Measurements from ENCODE around the gene TDRD12.
"Not testable (repeated sequence)": the region's sequence is repeated elsewhere in the genome, so short reads cannot be mapped to it uniquely, and the experiment has no call there.

TDRD12 gene

DNA sequence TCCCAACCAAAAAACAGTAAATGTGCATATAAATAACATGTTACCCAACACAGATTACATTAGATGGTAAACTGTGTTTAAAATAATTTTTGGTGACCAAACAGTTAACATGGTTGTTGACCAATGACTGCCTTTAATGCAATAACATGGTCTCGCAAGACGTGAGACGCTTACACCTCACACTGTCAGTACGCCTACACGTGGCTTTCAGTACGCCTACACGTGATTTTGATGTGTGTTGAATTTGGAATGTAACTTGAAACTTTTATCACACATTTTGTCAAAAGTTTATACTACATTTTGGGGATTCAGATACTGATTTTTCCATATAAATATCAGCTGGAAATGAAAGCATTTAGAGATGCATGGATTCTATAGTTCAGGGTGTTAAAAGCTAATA is 118.0 kb downstream of the TDRD12 start:
- DNase-seq, result no peak

- no peak for DNase-seq
Observed at GRCh38 chr19:32842061-32842460, 122.5 kb downstream of the TDRD12 start.

DNA sequence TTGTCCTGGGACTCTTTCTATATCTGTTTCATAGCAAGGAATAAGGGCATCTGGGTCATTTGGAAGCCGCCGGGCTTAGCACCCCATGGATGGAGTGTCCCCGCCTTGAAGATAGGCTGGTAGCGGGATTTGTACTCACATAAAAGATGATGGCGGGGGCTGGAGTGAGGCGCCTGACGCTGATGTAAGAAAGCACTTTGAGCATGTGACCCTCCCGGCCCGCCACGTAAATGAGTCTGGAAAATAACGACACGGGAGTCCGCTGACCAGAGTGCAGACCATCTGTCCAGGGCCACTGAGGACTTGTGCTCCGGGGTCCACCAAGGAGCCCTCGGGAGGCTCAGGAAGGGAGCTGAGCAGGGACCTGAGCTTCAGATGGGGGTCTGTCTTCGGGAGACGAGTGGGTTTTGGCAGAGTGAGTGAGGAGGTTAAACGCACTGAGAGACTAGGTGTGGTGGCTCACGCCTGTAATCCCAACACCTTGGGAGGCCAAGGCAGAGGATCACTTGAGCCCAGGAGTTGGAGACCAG is 124.2 kb downstream of the TDRD12 start:
- no peak for DNase-seq

DNA sequence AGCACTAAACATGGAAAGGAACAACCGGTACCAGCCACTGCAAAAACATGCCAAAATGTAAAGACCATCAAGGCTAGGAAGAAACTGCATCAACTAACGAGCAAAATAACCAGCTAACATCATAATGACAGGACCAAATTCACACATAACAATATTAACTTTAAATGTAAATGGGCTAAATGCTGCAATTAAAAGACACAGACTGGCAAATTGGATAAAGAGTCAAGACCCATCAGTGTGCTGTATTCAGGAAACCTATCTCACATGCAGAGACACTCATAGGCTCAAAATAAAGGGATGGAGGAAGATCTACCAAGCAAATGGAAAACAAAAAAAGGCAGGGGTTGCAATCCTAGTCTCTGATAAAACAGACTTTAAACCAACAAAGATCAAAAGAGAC is 128.5 kb downstream of the TDRD12 start:
- DNase-seq, result not testable (repeated sequence)

GRCh38 chr19:32852216-32852615 is 132.6 kb downstream of the TDRD12 start:
- DNase-seq, result no peak

GRCh38 chr19:32856818-32857217 is 137.3 kb downstream of the TDRD12 start:
- DNase-seq, result not testable (repeated sequence)

- no peak for DNase-seq
Observed at GRCh38 chr19:32857584-32857983, 138.0 kb downstream of the TDRD12 start.

- DNase-seq, result no peak
Observed at GRCh38 chr19:32858155-32858554, 138.6 kb downstream of the TDRD12 start.

DNA sequence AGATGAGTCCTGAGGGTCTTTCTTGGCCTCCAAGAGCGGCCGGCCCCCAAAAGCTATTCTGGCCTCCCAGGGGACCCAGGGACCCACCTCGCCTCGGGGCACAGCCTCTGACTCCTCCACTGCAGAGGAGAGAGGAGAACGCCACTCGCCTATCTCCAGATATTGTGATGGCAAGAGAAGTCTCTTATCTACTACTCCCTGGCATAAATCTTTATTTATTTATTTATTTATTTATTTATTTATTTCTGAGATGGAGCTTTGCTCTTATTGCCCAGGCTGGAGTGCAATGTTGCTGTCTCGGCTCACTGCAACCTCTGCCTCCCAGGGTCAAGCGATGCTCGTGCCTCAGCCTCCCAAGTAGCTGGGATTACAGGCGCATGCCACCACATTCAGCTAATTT is 139.0 kb downstream of the TDRD12 start:
- no peak for DNase-seq

- DNase-seq, result no peak
Observed at GRCh38 chr19:32859591-32859990, 140.0 kb downstream of the TDRD12 start.

DNA sequence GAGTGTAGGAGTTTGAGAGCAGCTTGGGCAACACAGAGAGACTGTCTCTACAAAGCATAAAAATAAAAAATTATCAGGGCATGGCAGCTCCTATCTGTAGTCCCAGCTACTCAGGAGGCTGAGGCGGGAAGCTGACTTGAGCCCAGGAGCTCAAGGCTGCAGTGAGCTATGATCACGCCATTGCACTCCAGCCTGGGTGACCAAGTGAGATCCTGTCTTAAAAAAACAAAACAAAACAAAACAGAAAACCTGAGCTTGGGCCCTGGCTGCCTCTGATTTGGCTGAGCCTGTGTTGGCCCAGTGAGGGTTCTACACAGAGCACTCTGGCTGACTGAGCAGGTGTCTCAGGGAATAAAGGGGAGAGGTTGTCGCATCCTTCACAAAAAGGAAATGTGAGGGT is 142.0 kb downstream of the TDRD12 start:
- DNase-seq, result no peak

DNA sequence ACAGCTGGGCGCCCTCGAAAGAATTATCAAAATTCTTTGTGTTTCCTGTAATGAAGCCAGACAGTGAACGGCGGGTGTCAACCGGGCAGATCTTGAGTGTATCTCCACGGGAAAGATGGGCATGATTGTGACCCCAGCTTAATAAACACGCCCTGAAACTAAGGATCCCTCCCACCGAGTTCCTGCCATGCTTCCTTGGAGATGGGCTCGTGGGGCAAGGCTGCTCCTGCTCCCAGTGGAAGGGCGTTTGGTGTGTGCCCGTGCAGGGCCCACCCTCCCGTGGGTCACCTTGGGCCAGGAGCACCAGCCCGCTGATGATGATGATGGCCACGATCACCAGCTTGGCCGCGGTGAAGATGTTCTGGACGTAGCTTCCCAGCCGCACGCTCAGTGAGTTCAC is 142.6 kb downstream of the TDRD12 start:
- DNase-seq, result no peak

GRCh38 chr19:32862741-32863140 is 143.2 kb downstream of the TDRD12 start:
- DNase-seq, result no peak

DNA sequence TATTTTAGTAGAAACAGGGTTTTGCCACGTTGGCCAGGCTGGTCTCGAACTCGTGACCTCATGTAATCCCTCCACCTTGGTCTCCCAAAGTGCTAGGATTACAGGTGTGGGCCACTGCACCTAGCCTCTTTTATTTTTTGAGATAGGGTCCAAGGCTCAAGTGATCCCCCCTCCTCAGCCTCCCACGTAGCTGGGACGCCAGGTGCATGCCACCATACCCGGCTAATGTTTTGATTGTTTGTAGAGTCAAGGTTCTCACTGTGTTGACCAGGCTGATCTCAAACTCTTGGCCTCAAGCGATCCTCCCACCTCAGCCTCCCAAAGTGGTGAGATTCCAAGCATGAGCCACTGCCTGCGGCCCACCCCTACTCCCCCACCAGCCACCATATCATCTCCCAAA is 143.7 kb downstream of the TDRD12 start:
- no peak for DNase-seq

GRCh38 chr19:32863841-32864240 is 144.3 kb downstream of the TDRD12 start:
- no peak for DNase-seq

- no peak for DNase-seq
Observed at GRCh38 chr19:32864318-32865007, 144.9 kb downstream of the TDRD12 start.

GRCh38 chr19:32865326-32865725 is 145.8 kb downstream of the TDRD12 start:
- no peak for DNase-seq

GRCh38 chr19:32866061-32866460 is 146.5 kb downstream of the TDRD12 start:
- DNase-seq, result no peak

DNA sequence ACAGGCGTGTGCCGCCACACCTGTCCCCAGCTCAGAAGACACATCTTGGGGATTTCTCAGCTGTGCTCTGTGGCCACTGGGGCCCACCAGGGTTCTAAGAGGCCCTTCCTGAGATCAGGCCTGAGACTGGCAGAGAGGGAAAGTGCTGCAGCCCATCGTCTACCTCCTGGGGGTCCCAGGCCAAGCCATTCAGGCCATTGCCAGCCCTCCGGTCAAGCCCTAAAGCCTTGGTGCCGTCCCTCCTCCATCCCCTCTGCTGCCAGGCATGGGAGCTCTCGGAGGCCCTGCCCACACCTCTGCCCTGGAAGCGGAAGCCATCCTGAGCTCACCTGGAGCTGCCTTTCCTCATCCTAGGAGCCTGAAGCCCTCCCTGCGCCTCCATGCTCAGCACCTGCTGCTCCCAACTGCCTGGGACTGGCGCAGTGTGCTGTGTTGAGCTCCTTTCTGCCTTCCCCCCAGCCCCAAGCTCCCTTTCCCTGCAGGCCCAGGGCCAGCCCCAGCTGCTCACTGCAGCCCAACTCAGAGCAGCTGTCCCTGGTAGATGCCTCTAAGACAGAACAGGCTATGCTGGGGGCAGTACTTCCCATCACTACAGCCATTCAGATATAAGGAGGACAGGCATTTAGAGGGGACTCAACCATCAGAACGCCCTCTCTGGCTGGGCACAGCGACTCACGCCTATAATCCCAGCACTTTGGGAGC is 147.1 kb downstream of the TDRD12 start:
- no peak for DNase-seq

GRCh38 chr19:32867436-32867835 is 147.9 kb downstream of the TDRD12 start:
- DNase-seq, result not testable (repeated sequence)

GRCh38 chr19:32868206-32868950 is 148.8 kb downstream of the TDRD12 start:
- no peak for DNase-seq

DNA sequence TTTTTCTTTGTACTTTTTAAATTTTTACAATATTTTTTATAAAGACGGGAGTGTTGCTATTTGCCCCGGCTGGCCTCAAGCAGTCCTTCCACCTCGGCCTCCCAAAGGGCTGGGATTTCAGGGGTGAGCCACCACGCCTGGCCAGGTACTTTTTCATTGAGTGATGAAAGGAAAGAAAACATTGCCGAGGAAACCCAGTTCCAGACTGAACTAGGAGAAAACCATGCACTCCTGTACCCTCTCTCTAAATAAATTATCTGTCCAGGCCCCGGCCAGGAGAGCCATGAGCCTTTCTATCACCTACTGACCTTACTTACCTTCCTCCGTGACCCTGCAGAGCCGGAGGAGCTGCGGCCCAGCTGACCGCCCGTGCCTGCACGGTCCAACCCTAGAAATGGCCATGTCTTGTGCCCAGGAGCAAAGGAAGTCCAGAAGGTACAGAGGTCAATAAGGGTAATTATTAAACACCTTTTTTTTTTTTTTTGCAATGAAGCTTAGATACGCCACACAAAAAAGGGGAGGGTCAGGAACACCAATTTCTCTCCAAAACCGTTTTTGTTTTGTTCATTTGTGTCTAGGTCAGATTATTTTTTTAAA is 149.9 kb downstream of the TDRD12 start, which contains the start of gene SLC7A9:
SLC7A9 (minus strand) TSS at position 399 of the 597 bp plus-strand sequence. CDS start 1,233 bp downstream, outside the sequence.
- DNase-seq, result no peak

GRCh38 chr19:32869966-32870573 is 150.5 kb downstream of the TDRD12 start:
- DNase-seq, result no peak

Measured in cerebellar nuclear complex (tissue), 1 donor.